Skeletal muscle satellite cell (primary cell): ENCODE results near the gene KBTBD12.

Experiments used
- H3K27me3 ChIP-seq: 2 replicates; pipeline ENCODE4 v1.7.0; 2013; ENCODE audit warnings: low read length; ENCODE audit not compliant: control insufficient read depth, insufficient read depth
- H3K36me3 ChIP-seq: 2 replicates; pipeline ENCODE4 v1.7.0; 2013; ENCODE audit warnings: mild to moderate bottlenecking, control low read depth, low read length; ENCODE audit not compliant: insufficient read depth
- H3K4me1 ChIP-seq: 2 replicates; pipeline ENCODE4 v1.7.0; 2013; ENCODE audit warnings: low read length; ENCODE audit not compliant: control insufficient read depth, insufficient read depth
- H3K4me2 ChIP-seq: 2 replicates; pipeline ENCODE4 v1.7.0; 2013; ENCODE audit warnings: mild to moderate bottlenecking, low read length
- H3K4me3 ChIP-seq: 2 replicates; pipeline ENCODE4 v1.7.0; 2013; ENCODE audit warnings: low read length
- H3K9ac ChIP-seq: 2 replicates; pipeline ENCODE4 v1.7.0; 2013; ENCODE audit warnings: mild to moderate bottlenecking, low read depth, low read length, moderate library complexity
- H3K9me3 ChIP-seq: replicated peaks from 2 replicates; pipeline ENCODE4 v1.7.0; 2013; ENCODE audit warnings: mild to moderate bottlenecking, control low read depth, low read length

The KBTBD12 gene

DNA sequence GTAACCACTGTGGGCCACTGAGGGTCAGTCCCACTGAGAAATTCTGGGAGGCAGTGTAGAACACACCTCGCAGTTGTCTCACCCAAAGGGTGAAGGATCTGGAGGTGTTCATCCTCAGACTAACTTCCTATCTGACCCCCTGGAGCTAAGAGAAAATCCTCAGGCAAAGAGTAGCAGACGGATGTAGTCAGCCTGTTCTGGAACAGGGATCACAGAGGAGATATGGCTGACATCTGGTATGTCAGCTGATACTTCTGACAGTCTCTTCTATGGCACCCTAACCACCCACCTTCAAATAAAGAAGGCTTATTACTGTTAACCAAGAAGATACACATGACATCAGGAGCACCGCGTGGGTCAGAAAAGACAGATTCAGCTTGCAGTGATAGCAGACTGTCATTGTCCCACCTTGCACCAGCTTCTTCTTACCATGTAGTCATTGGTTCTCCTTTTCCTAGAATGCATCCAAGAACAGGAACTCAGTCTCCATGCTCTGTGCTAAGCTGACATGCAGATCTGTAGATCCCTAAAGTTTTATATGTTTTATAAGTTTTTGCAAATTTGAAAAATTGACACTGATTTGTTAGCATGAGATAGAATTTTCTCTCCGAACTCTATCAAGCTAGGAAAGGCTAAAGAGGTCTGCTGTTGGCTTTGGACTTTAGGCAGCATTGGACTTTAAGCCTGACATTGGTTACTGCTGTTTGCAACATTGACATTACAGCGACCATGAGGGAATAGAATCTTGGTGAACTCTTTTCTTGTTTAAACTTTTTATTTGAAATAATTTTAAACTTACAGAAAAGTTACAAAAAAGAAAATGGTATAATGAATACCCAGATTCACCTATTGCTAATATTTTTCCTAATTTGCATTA is 60.4 kb downstream of the KBTBD12 start:
- Histone ChIP-seq H3K9ac (no peak overlapping the region), H3K27me3 (peaks cover 54% of the 10 kb centered on the region)

DNA sequence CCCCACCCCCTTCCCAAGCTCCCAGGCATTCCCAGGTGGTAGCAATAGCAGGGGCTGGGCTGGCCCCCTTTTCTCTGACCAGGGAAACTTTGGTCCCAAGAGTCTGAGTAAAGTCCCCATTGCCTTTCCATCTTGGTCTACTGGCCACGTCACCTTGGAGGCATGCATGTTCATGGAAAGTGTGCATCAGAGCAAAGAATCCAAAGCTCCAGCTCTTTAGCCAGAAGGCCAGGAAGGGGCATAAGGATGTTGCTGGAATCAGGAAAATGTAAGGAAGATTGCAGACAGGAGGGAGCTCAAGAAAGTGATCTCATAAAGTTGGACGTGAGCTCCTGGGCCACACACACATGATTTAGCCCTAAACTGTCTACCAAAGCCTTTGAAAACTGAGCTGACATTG is 63.6 kb downstream of the KBTBD12 start:
- H3K27me3 ChIP-seq: peaks cover 46% of the 10 kb centered on the region

More for the DNA sequence above, 60.4 kb downstream of the KBTBD12 start:
- Histone ChIP-seq H3K4me2 (no peak overlapping the region), H3K9me3 (no peaks in the 10 kb centered on the region), H3K4me3 (no peak overlapping the region), H3K4me1 (no peaks in the 10 kb centered on the region), H3K36me3 (no peaks in the 10 kb centered on the region)

DNA sequence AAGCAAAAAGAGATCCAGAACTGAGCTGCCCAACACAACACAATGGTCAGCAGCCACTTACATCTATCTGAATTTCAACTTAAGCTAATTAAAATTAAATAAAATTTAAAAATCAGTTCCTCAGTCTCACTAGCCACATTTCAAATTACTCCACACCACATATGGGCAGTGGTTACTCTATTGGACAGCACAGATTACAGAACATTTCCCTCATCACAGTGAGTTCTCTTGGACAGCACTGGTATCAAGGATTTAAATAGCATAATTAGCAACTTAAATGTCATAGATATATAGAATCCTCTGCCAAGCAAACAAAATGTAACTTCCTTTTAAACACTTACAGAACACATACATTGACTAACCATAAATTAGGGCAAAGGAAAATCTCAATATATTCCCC is 64.4 kb downstream of the KBTBD12 start:
- H3K36me3 ChIP-seq: no peaks in the 10 kb centered on the region
- H3K9ac ChIP-seq: no peak overlapping the region
- no peaks in the 10 kb centered on the region for H3K9me3 ChIP-seq
- no peak overlapping the region for H3K4me2 ChIP-seq
- H3K4me1 ChIP-seq: no peaks in the 10 kb centered on the region
- H3K27me3 ChIP-seq: peaks cover 41% of the 10 kb centered on the region
- H3K4me3 ChIP-seq: no peak overlapping the region

More for the DNA sequence above, 63.6 kb downstream of the KBTBD12 start:
- Histone ChIP-seq H3K36me3 (no peaks in the 10 kb centered on the region), H3K4me3 (no peak overlapping the region), H3K4me1 (no peaks in the 10 kb centered on the region), H3K4me2 (no peak overlapping the region), H3K9me3 (no peaks in the 10 kb centered on the region), H3K9ac (no peak overlapping the region)

DNA sequence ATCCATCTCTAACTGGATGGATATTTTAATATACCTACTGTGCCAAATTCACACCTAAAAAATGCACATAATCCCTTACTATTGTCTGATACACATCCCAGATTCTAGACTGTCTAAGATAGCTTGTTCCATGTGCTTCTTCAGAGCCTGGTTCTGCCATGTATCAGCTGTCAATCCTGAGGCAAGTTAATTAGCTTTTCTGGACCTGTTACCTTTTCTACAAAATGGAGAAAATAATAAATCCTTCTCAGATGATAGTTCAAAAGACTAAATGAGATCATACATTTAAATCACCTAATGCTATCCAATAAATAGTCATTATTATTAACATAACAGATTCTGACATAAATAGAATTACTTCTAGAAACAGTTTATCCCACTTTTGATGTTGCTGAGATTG is 66.1 kb downstream of the KBTBD12 start:
- no peak overlapping the region for H3K4me2 ChIP-seq
- no peaks in the 10 kb centered on the region for H3K36me3 ChIP-seq
- no peak overlapping the region for H3K4me3 ChIP-seq
- no peak overlapping the region for H3K9ac ChIP-seq
- no peaks in the 10 kb centered on the region for H3K9me3 ChIP-seq
- no peaks in the 10 kb centered on the region for H3K4me1 ChIP-seq
- peaks cover 30% of the 10 kb centered on the region for H3K27me3 ChIP-seq

DNA sequence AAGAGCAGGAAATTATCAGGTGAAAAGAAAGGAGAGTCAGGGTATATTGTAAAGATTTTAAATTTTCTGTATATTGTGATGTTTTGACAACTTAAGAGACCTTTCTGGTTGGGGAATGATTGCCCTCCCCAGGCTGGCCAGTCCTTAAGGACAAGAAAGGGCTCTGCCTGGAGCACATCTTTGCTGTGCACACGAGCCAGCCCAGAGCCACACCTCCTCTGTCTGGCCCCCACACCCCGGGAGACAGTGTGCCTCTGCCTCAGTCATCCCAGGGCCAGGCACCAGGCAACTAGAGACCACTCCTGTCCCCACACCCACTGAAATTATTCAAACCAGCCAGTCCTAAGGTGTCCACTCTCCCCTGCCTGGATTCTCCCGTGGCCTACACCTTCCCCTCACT is 67.1 kb downstream of the KBTBD12 start:
- H3K9ac ChIP-seq: no peak overlapping the region
- H3K27me3 ChIP-seq: peaks cover 23% of the 10 kb centered on the region
- H3K36me3 ChIP-seq: no peaks in the 10 kb centered on the region
- no peaks in the 10 kb centered on the region for H3K4me1 ChIP-seq
- no peak overlapping the region for H3K4me3 ChIP-seq
- H3K9me3 ChIP-seq: no peaks in the 10 kb centered on the region
- H3K4me2 ChIP-seq: no peak overlapping the region

DNA sequence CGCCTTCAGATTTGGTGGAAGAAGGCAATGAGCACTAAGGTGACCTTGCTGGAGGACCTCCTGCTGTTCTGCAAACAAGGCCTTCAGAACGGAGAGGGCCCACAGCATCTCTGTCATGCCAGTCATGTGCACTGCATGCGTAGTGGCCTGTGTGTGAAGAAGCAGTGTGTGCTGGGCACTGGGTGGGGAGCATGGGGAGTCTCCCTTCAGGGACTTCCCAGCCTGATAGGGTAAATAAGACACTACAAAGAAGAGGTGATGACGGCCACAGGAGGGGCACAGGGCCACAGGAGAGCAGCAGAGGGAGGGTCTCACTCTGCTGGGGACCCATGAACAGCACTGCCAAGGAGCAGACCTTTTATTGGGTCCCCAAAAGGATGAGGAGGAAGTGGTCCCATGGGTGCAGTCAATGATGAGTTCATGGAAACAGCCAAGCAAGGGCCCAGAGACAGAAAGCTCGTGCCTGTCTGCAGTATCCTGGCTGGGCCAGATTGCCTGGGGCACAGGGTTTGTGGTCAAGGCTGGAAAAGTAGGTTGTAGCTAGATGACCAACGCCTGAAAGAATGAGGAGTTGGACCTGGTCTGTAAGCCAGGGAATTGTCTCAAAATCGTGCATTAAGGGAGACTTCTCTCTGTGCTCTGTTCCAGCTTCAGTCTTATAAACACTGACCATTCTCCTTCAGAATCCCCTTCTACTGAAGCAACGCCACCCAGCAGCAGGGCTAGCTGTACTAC is 69.4 kb downstream of the KBTBD12 start:
- Histone ChIP-seq H3K9ac (no peak overlapping the region), H3K36me3 (no peaks in the 10 kb centered on the region), H3K4me3 (no peak overlapping the region), H3K4me2 (no peak overlapping the region), H3K9me3 (no peaks in the 10 kb centered on the region), H3K27me3 (peaks cover 14% of the 10 kb centered on the region), H3K4me1 (no peaks in the 10 kb centered on the region)

DNA sequence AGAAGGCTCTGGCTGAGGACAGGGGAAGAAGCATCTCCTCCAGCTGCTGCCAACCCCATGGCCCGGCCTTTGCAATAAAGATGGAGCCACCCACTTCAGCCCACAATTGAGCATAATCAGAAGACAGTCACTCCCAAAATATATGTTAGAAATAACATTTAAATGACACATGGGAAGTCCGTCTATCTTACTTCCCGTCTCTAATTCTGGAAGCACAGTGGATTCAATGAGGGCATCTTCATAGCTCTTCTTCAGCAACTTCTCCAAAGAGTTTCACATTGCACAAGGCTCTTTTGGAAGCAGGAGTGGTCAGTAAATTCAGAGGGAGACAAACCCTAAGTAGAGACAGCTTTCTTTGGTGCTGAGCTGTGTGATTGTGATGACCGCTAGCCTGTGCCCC is 70.2 kb downstream of the KBTBD12 start:
- Histone ChIP-seq H3K9ac (no peak overlapping the region), H3K4me2 (no peak overlapping the region), H3K9me3 (no peaks in the 10 kb centered on the region), H3K4me3 (no peak overlapping the region), H3K27me3 (peaks cover 14% of the 10 kb centered on the region), H3K36me3 (no peaks in the 10 kb centered on the region), H3K4me1 (peaks cover 6% of the 10 kb centered on the region)

DNA sequence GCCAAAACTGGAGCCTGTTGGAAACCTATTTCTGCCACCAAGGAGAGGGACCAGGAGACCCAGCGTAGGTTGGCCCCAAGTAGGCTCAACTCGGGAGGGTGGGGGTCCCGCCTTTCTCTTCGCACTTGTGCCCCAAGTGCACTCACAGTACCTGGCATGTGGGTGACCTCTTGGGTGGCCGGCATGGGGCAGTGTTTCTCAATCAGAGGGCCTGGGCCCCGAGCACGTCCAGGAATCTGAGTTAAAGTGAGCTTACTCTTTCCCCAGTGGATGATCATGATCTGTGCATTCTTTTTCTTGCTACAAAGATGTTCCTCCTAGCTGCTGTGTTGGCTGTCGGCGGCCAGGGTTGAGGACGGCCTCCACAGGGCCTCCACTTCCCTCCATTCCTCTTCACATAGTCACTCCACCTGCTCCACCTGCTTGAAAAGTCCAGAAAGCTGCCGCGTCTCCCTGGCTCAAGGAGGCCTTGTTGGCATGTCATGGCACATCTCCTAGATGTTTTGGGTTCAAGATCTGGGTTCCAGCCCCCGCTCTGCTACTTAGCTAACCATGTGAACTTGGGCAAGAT is 70.7 kb downstream of the KBTBD12 start:
- Histone ChIP-seq H3K9me3 (no peaks in the 10 kb centered on the region), H3K4me1 (peaks cover 9% of the 10 kb centered on the region), H3K4me3 (no peak overlapping the region), H3K36me3 (no peaks in the 10 kb centered on the region), H3K4me2 (no peak overlapping the region), H3K27me3 (peaks cover 14% of the 10 kb centered on the region), H3K9ac (no peak overlapping the region)

DNA sequence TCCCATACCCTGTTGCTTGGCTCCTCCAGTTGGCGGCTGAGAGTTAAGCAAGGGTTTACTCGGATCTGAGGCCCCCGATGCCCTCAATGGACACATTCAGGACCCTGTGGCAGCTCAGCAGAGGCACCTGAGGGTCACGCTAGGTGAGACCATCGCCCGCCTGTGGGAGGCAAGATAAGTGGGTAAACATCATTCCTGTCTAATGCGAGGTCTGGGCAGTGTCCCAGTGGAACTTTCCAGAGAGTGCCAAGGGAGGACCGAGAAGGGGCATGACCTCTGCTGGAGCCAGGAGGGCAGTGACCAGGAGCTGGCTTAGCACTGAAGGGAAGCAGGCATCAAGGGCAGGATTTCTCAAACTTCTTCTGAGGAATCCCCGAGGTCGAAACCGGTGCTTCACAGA is 71.8 kb downstream of the KBTBD12 start:
- Histone ChIP-seq H3K4me3 (no peak overlapping the region), H3K27me3 (peaks cover 11% of the 10 kb centered on the region), H3K36me3 (no peaks in the 10 kb centered on the region), H3K9me3 (no peaks in the 10 kb centered on the region), H3K9ac (no peak overlapping the region), H3K4me2 (no peak overlapping the region), H3K4me1 (peaks cover 9% of the 10 kb centered on the region)

DNA sequence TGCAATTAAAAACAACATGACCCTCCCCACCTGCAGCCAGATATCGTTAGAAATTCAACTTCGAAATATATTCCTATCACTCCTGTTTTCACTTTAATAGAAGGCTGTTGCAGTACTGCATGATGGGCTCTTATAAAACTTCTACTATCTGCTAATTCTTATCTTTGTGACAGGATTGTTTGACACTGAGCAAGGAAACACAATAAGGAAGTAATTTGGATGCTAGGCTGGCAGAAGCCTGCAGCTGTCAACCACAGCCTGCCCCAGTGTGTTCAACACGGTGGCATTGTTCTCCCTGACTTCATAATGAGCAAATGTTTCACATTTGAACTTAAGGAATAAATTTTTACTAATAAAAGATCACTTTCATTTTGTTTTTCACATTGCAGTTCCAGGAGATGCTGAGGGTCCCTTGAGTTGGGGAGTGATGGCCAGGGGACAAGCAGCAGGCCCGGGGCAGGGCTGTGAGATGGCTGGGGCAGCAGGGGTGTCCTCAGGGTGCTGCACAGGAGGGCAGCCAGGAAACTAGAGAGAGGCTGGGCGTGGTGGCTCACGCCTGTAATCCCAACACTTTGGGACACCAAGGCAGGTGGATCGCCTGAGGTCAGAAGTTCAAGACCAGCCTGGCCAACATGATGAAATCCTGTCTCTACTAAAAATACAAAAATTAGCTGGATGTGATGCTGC is 72.4 kb downstream of the KBTBD12 start:
- Histone ChIP-seq H3K36me3 (no peaks in the 10 kb centered on the region), H3K4me2 (no peak overlapping the region), H3K4me3 (no peak overlapping the region), H3K9me3 (no peaks in the 10 kb centered on the region), H3K4me1 (peaks cover 9% of the 10 kb centered on the region), H3K9ac (no peak overlapping the region), H3K27me3 (peaks cover 7% of the 10 kb centered on the region)
